Astrocyte of the cerebellum (primary cell): Measurements from ENCODE around the gene SECISBP2L.

Source experiments
- DNase-seq: peaks from one replicate; pipeline ENCODE4 v3.0.0-alpha.2; 2011; ENCODE audit warnings: low read depth
- H3K4me3 ChIP-seq: 2 replicates; pipeline ENCODE4 v1.5.1; 2011; ENCODE audit warnings: mild to moderate bottlenecking, low read depth, low read length, moderate library complexity
- CTCF ChIP-seq: IDR thresholded peaks from 2 replicates; pipeline ENCODE4 v1.5.1; 2012; ENCODE audit warnings: low read length, low read depth, moderate library complexity, mild to moderate bottlenecking; ENCODE audit errors: missing control alignments
- in situ Hi-C: cut with HindIII; loops from 2 replicates; pipeline ENCODE4 v1.10.0; 2017; ENCODE audit warnings: low sequenced_read_pairs

SECISBP2L gene

GRCh38 chr15:48968066-48968465, 78.2 kb downstream of the SECISBP2L start:
- TF ChIP-seq CTCF = no peak
- in situ Hi-C loops = no loop called here
- DNase-seq = no peak
- H3K4me3 ChIP-seq = no peak overlapping the region

GRCh38 chr15:48967336-48967735, 78.9 kb downstream of the SECISBP2L start:
- no peak for DNase-seq
- in situ Hi-C loops = no loop called here
- H3K4me3 ChIP-seq = no peak overlapping the region
- TF ChIP-seq CTCF = no peak

- H3K4me3 ChIP-seq = no peak overlapping the region
- peak; percentile 53 for DNase-seq
- TF ChIP-seq CTCF = no peak
- in situ Hi-C loops = no loop called here
These were observed 79.5 kb downstream of the SECISBP2L start for GRCh38 chr15:48966595-48967301.

- H3K4me3 ChIP-seq = no peak overlapping the region
- TF ChIP-seq CTCF = no peak
- in situ Hi-C loops = no loop called here
- DNase-seq = no peak
These were observed 80.3 kb downstream of the SECISBP2L start for GRCh38 chr15:48965972-48966371.

- no peak overlapping the region for H3K4me3 ChIP-seq
- in situ Hi-C loops = no loop called here
- no peak for TF ChIP-seq CTCF
- DNase-seq = no peak
These were observed 81.3 kb downstream of the SECISBP2L start for GRCh38 chr15:48964898-48965297.

GRCh38 chr15:48963524-48964113, 82.6 kb downstream of the SECISBP2L start, which contains the start of gene SHC4:
TSS of gene SHC4 (minus strand) at chr15:48963919. CDS start at chr15:48963015, 904 bp downstream.
- peak; percentile 65 for DNase-seq
- peak within 1 kb of the TSS; percentile 60 for H3K4me3 ChIP-seq
- in situ Hi-C loops = no loop called here
- TF ChIP-seq CTCF = peak; percentile 40
